Naive B cell (primary cell): ENCODE measurements around the gene STEAP1. TPM values are rescaled to one million over a fixed set of nuclear protein-coding genes. Genes with fewer than 3 reads are reported as not detected.
"Not testable (repeated sequence)": the region's sequence is repeated elsewhere in the genome, so short reads cannot be mapped to it uniquely, and the experiment has no call there.

ENCODE experiments used
- ATAC-seq, 2 donors: fragments of 150-1000 bp; cut with Tn5 transposase; 2 replicates each; pipeline ENCODE4 v1.10.0; 2021; ENCODE audit warnings: low read depth in 2 of 2, mild to moderate bottlenecking in 2 of 2, moderate library complexity in 2 of 2
- DNase-seq: peaks from one replicate; pipeline ENCODE4 v3.0.0; 2022
- H3K27ac Mint-ChIP-seq, 6 donors: one replicate each; pipeline ENCODE4 v1.8.0; 2020 to 2022; ENCODE audit warnings: mild to moderate bottlenecking in 6 of 6, mixed read lengths in 6 of 6, moderate library complexity in 5 of 6, inconsistent platforms in 2 of 6
- H3K27me3 Mint-ChIP-seq, 3 donors: one replicate each; pipeline ENCODE4 v1.8.0; 2021 to 2022; ENCODE audit warnings: mixed read lengths in 3 of 3, mild to moderate bottlenecking in 1 of 3
- H3K36me3 Mint-ChIP-seq, 2 donors: one replicate each; pipeline ENCODE4 v1.8.0; 2020 to 2022; ENCODE audit warnings: mixed read lengths in 2 of 2, inconsistent platforms in 1 of 2, mild to moderate bottlenecking in 1 of 2
- H3K4me1 Mint-ChIP-seq, 3 donors: one replicate each; pipeline ENCODE4 v1.8.0; 2020 to 2022; ENCODE audit warnings: mixed read lengths in 3 of 3, inconsistent platforms in 1 of 3, mild to moderate bottlenecking in 1 of 3, moderate library complexity in 1 of 3
- H3K4me3 Mint-ChIP-seq, 8 donors: one replicate each; pipeline ENCODE4 v1.8.0; 2020 to 2022; ENCODE audit warnings: mild to moderate bottlenecking in 8 of 8, mixed read lengths in 8 of 8, moderate library complexity in 8 of 8, inconsistent platforms in 2 of 8
- H3K9me3 Mint-ChIP-seq, 7 donors: one replicate each; pipeline ENCODE4 v1.8.0; 2020 to 2022; ENCODE audit warnings: mixed read lengths in 7 of 7, mild to moderate bottlenecking in 5 of 7, inconsistent platforms in 2 of 7, moderate library complexity in 1 of 7
- polyA plus RNA-seq, 6 donors: library from polyadenylated mRNA; unstranded; fragments of 300-500 nt; fragmentation: Illumina TruSeq; gene quantifications; one replicate each; pipeline ENCODE4 v1.2.3, GENCODE V29; 2021; ENCODE audit warnings: low read depth in 6 of 6

The STEAP1 gene
- polyA plus RNA-seq, 6 donors from 2014 or later = 0.83 TPM; not detected in 5

- not testable (repeated sequence) for DNase-seq, H3K9me3 Mint-ChIP-seq, ATAC-seq, H3K4me1 Mint-ChIP-seq, H3K4me3 Mint-ChIP-seq, H3K36me3 Mint-ChIP-seq, H3K27ac Mint-ChIP-seq
- H3K27me3 Mint-ChIP-seq = peaks cover 20 to 26% (median 25%) of the 10 kb centered on the region in 3 donors
Measured at GRCh38 chr7:90157761-90158350, 3.6 kb downstream of the STEAP1 start.

- Mint-ChIP-seq H3K36me3 (no peaks in the 10 kb centered on the region), H3K27ac (no peak overlapping the region), H3K9me3 (no peaks in the 10 kb centered on the region), H3K27me3 (peaks cover 15 to 26% (median 16%) of the 10 kb centered on the region in 3 donors), H3K4me1 (no peaks in the 10 kb centered on the region), H3K4me3 (no peak overlapping the region)
- DNase-seq = no peak
- no peak for ATAC-seq
Measured at GRCh38 chr7:90163534-90163933, 9.3 kb downstream of the STEAP1 start.

GRCh38 chr7:90165724-90166123, 11.5 kb downstream of the STEAP1 start:
- Mint-ChIP-seq H3K36me3 (no peaks in the 10 kb centered on the region), H3K27ac (no peak overlapping the region), H3K4me3 (no peak overlapping the region), H3K9me3 (peaks cover 0 to 12% (median 4%) of the 10 kb centered on the region in 7 donors), H3K4me1 (no peaks in the 10 kb centered on the region), H3K27me3 (peaks cover 15 to 25% (median 18%) of the 10 kb centered on the region in 3 donors)
- ATAC-seq (no peak), DNase-seq (no peak)

- DNase-seq = no peak
- no peak overlapping the region for H3K4me3 Mint-ChIP-seq
- peaks cover 19 to 29% (median 22%) of the 10 kb centered on the region in 3 donors for H3K27me3 Mint-ChIP-seq
- peaks cover 0 to 16% (median 7%) of the 10 kb centered on the region in 7 donors for H3K9me3 Mint-ChIP-seq
- no peak for ATAC-seq
- no peaks in the 10 kb centered on the region for H3K36me3 Mint-ChIP-seq
- no peaks in the 10 kb centered on the region for H3K4me1 Mint-ChIP-seq
- H3K27ac Mint-ChIP-seq = no peak overlapping the region
Measured at GRCh38 chr7:90166153-90166552, 11.9 kb downstream of the STEAP1 start.

- H3K4me3 Mint-ChIP-seq = no peak overlapping the region
- H3K4me1 Mint-ChIP-seq = no peaks in the 10 kb centered on the region
- DNase-seq = no peak
- H3K27ac Mint-ChIP-seq = no peak overlapping the region
- peaks cover 29 to 36% (median 33%) of the 10 kb centered on the region in 3 donors for H3K27me3 Mint-ChIP-seq
- H3K9me3 Mint-ChIP-seq = peaks cover 0 to 23% (median 7%) of the 10 kb centered on the region in 7 donors
- no peaks in the 10 kb centered on the region for H3K36me3 Mint-ChIP-seq
- no peak for ATAC-seq
Measured at GRCh38 chr7:90167361-90167760, 13.1 kb downstream of the STEAP1 start.

- no peaks in the 10 kb centered on the region for H3K36me3 Mint-ChIP-seq
- H3K9me3 Mint-ChIP-seq = peaks cover 0 to 23% (median 7%) of the 10 kb centered on the region in 7 donors
- DNase-seq = no peak
- H3K4me1 Mint-ChIP-seq = no peaks in the 10 kb centered on the region
- H3K27ac Mint-ChIP-seq = no peak overlapping the region
- no peak for ATAC-seq
- peaks cover 25 to 36% (median 26%) of the 10 kb centered on the region in 3 donors for H3K27me3 Mint-ChIP-seq
- H3K4me3 Mint-ChIP-seq = no peak overlapping the region
Measured at GRCh38 chr7:90169891-90170290, 15.6 kb downstream of the STEAP1 start.

GRCh38 chr7:90172121-90172520, 17.9 kb downstream of the STEAP1 start:
- ATAC-seq (no peak), DNase-seq (no peak)
- H3K36me3 Mint-ChIP-seq = peaks cover 0 to 5% of the 10 kb centered on the region in 2 donors
- no peak overlapping the region for H3K27ac Mint-ChIP-seq
- no peaks in the 10 kb centered on the region for H3K4me1 Mint-ChIP-seq
- no peak overlapping the region for H3K4me3 Mint-ChIP-seq
- peaks cover 0 to 23% (median 8%) of the 10 kb centered on the region in 7 donors for H3K9me3 Mint-ChIP-seq
- peaks cover 14 to 29% (median 18%) of the 10 kb centered on the region in 3 donors for H3K27me3 Mint-ChIP-seq

GRCh38 chr7:90172624-90173023, 18.4 kb downstream of the STEAP1 start:
- no peaks in the 10 kb centered on the region for H3K4me1 Mint-ChIP-seq
- ATAC-seq = no peak
- no peak overlapping the region for H3K27ac Mint-ChIP-seq

GRCh38 chr7:90173127-90173844, 19.0 kb downstream of the STEAP1 start:
- ATAC-seq = no peak
- peaks cover 0 to 5% of the 10 kb centered on the region in 2 donors for H3K36me3 Mint-ChIP-seq
- H3K9me3 Mint-ChIP-seq = peaks cover 0 to 23% (median 8%) of the 10 kb centered on the region in 7 donors
- no peak overlapping the region for H3K4me3 Mint-ChIP-seq
- DNase-seq = no peak
- H3K27me3 Mint-ChIP-seq = peaks cover 14 to 29% (median 17%) of the 10 kb centered on the region in 3 donors
- H3K4me1 Mint-ChIP-seq = no peaks in the 10 kb centered on the region
- peak overlapping the region in 1 of 6 donors; percentile 20 for H3K27ac Mint-ChIP-seq

More at GRCh38 chr7:90172624-90173023, 18.4 kb downstream of the STEAP1 start:
- peaks cover 0 to 5% of the 10 kb centered on the region in 2 donors for H3K36me3 Mint-ChIP-seq
- peaks cover 0 to 23% (median 8%) of the 10 kb centered on the region in 7 donors for H3K9me3 Mint-ChIP-seq
- no peak overlapping the region for H3K4me3 Mint-ChIP-seq
- DNase-seq = no peak
- H3K27me3 Mint-ChIP-seq = peaks cover 14 to 29% (median 17%) of the 10 kb centered on the region in 3 donors

GRCh38 chr7:90175667-90176066, 21.4 kb downstream of the STEAP1 start:
- Mint-ChIP-seq H3K27me3 (peaks cover 12 to 29% (median 16%) of the 10 kb centered on the region in 3 donors), H3K36me3 (peaks cover 0 to 5% of the 10 kb centered on the region in 2 donors), H3K4me3 (no peak overlapping the region), H3K9me3 (peaks cover 0 to 12% (median 4%) of the 10 kb centered on the region in 7 donors), H3K4me1 (peaks cover 0 to 7% (median 6%) of the 10 kb centered on the region in 3 donors), H3K27ac (no peak overlapping the region)
- DNase-seq (no peak), ATAC-seq (no peak)

GRCh38 chr7:90176195-90176594, 21.9 kb downstream of the STEAP1 start:
- DNase-seq (no peak), ATAC-seq (no peak)
- peaks cover 0 to 9% (median 4%) of the 10 kb centered on the region in 7 donors for H3K9me3 Mint-ChIP-seq
- peaks cover 0 to 5% of the 10 kb centered on the region in 2 donors for H3K36me3 Mint-ChIP-seq
- peaks cover 0 to 7% (median 6%) of the 10 kb centered on the region in 3 donors for H3K4me1 Mint-ChIP-seq
- no peak overlapping the region for H3K4me3 Mint-ChIP-seq
- H3K27me3 Mint-ChIP-seq = peaks cover 7 to 24% (median 11%) of the 10 kb centered on the region in 3 donors
- H3K27ac Mint-ChIP-seq = peak overlapping the region in 1 of 6 donors; percentile 63

GRCh38 chr7:90178166-90178565, 23.9 kb downstream of the STEAP1 start:
- ATAC-seq = no peak
- H3K4me3 Mint-ChIP-seq = no peak overlapping the region
- H3K9me3 Mint-ChIP-seq = peaks cover 0 to 14% (median 3%) of the 10 kb centered on the region in 7 donors
- H3K27ac Mint-ChIP-seq = peak overlapping the region in 1 of 6 donors; percentile 72
- H3K4me1 Mint-ChIP-seq = peaks cover 0 to 7% (median 6%) of the 10 kb centered on the region in 3 donors
- H3K36me3 Mint-ChIP-seq = peaks cover 0 to 5% of the 10 kb centered on the region in 2 donors
- DNase-seq = no peak
- H3K27me3 Mint-ChIP-seq = peaks cover 0 to 14% (median 0%) of the 10 kb centered on the region in 3 donors

- H3K27me3 Mint-ChIP-seq = peaks cover 0 to 11% (median 0%) of the 10 kb centered on the region in 3 donors
- no peak overlapping the region for H3K27ac Mint-ChIP-seq
- peaks cover 0 to 7% (median 6%) of the 10 kb centered on the region in 3 donors for H3K4me1 Mint-ChIP-seq
- H3K36me3 Mint-ChIP-seq = peaks cover 0 to 5% of the 10 kb centered on the region in 2 donors
- H3K4me3 Mint-ChIP-seq = peak overlapping the region in 1 of 8 donors; percentile 2
- H3K9me3 Mint-ChIP-seq = peaks cover 0 to 17% (median 3%) of the 10 kb centered on the region in 7 donors
- ATAC-seq (peak; percentile 40 to 41), DNase-seq (no peak)
Measured at GRCh38 chr7:90178679-90179278, 24.5 kb downstream of the STEAP1 start.
